Common myeloid progenitor, CD34-positive (primary cell): Measurements from ENCODE around the gene ZBTB16.

Experiments
- CTCF ChIA-PET: fragments of 350-600 bp; sonication (Branson Sonifier 250); formaldehyde crosslinking; loops from one replicate; lab custom pipeline; 2021; ENCODE audit warnings: antibody characterized with exemption; lab: Charles Lee
- POLR2A ChIA-PET: fragments of 350-600 bp; sonication (Branson Sonifier 250); formaldehyde crosslinking; loops from one replicate; lab custom pipeline; 2021; ENCODE audit warnings: antibody characterized with exemption; lab: Charles Lee
- DNase-seq, 3 donors: peaks; one replicate each; pipeline versions ENCODE4 v3.0.0 to v3.0.0-alpha.2; 2013
- H3K27ac ChIP-seq, 2 experiments: 1 replicate in 1 of 2; 2 replicates in 1 of 2; pipeline ENCODE4 v1.7.0; 2013; ENCODE audit warnings: inconsistent platforms in 2 of 2, low read length in 2 of 2, mild to moderate bottlenecking in 2 of 2, low read depth in 1 of 2, moderate library complexity in 1 of 2; ENCODE audit not compliant: severe bottlenecking in 2 of 2, insufficient read depth in 1 of 2, poor library complexity in 1 of 2
- H3K27me3 ChIP-seq, 5 experiments: replicated peaks in 2 of 5; 1 replicate in 3 of 5; 2 replicates in 2 of 5; pipeline versions ENCODE4 v1.6.1 to v1.7.0; 2013; ENCODE audit warnings: low read length in 4 of 5, mild to moderate bottlenecking in 2 of 5, moderate library complexity in 2 of 5, inconsistent platforms in 1 of 5; ENCODE audit not compliant: insufficient read depth in 5 of 5, control insufficient read depth in 4 of 5
- H3K36me3 ChIP-seq, 4 experiments: 1 replicate in 2 of 4; 2 replicates in 2 of 4; pipeline versions ENCODE4 v1.6.1 to v1.7.0; 2013; ENCODE audit warnings: low read length in 3 of 4, control low read depth in 1 of 4, mild to moderate bottlenecking in 1 of 4; ENCODE audit not compliant: control insufficient read depth in 4 of 4, insufficient read depth in 4 of 4
- H3K4me1 ChIP-seq, 4 experiments: 1 replicate in 3 of 4; 2 replicates in 1 of 4; pipeline versions ENCODE4 v1.6.1 to v1.7.1; 2013; ENCODE audit warnings: low read length in 3 of 4, mild to moderate bottlenecking in 3 of 4, control low read depth in 1 of 4, inconsistent platforms in 1 of 4, moderate library complexity in 1 of 4; ENCODE audit not compliant: control insufficient read depth in 4 of 4, insufficient read depth in 4 of 4; ENCODE audit errors: control extremely low read depth in 1 of 4
- H3K4me3 ChIP-seq, 7 experiments: 1 replicate in 4 of 7; 2 replicates in 3 of 7; pipeline versions ENCODE4 v1.5.1 to v1.7.0; 2013; ENCODE audit warnings: mild to moderate bottlenecking in 7 of 7, low read length in 6 of 7, moderate library complexity in 6 of 7, inconsistent platforms in 2 of 7, low read depth in 2 of 7, control low read depth in 1 of 7; ENCODE audit not compliant: insufficient read depth in 4 of 7, control insufficient read depth in 1 of 7; ENCODE audit errors: extremely low read depth in 1 of 7
- H3K9me3 ChIP-seq, 5 experiments: 1 replicate in 4 of 5; 2 replicates in 1 of 5; pipeline versions ENCODE4 v1.6.1 to v1.7.1; 2013; ENCODE audit warnings: low read length in 4 of 5, mild to moderate bottlenecking in 2 of 5, inconsistent platforms in 1 of 5, low read depth in 1 of 5, moderate library complexity in 1 of 5; ENCODE audit not compliant: control insufficient read depth in 4 of 5, insufficient read depth in 2 of 5; ENCODE audit errors: control extremely low read depth in 1 of 5
- WGBS: methylation state at CpG from one replicate; pipeline ENCODE4 v1.1.5; 2013; ENCODE audit not compliant: insufficient coverage; 5-methylcytosine and 5-hydroxymethylcytosine counted together

The ZBTB16 gene

DNA sequence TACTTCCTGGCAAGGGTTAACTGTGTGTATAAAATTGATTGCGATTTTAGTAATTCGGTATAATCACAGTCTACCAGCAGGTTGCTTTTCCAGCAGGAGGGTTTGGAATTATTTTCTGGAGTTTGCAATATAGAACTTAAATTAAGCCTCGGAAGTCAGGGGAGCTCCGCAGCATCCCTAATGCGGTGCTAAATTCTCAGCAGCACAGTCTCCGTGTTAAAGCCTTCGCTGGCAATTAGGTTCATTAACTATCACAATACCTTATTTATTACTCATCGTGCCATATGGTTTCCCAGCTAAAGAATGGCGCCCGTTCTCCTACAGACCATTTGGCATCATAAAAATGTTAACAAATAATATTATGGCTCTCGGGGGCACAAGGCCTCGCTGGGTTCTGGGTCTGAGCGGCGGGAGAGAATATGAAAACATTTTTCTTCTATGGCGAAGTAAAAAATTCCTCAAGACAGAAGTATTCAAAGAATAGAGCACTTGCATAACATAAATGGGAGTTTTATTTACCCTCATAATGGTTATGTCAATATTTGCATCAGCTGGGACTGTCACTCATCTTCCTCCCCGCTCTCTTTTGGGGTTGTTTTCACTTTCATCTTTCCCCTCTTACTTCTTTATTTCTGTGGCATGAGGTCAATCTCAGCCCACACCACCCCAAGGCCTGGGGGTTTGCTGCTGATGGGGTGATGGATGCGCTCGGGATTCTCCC lies 28.1 kb upstream of the ZBTB16 start:
- no peak overlapping the region for H3K4me3 ChIP-seq
- H3K27me3 ChIP-seq, result peaks cover 0 to 12% (median 0%) of the 10 kb centered on the region in 5 experiments
- H3K4me1 ChIP-seq, result peaks cover 0 to 7% (median 4%) of the 10 kb centered on the region in 4 experiments
- no peak for DNase-seq
- no peaks in the 10 kb centered on the region for H3K36me3 ChIP-seq
- POLR2A ChIA-PET, result no interaction called here
- H3K9me3 ChIP-seq, result no peaks in the 10 kb centered on the region
- CTCF ChIA-PET, result interaction anchor here (2.4 to 10.0 kb wide), 3 partner anchors 11 to 231 kb away, joined by 6 to 168 read pairs (median 19); no protein-coding TSS in a partner anchor
- 97% methylated on average over 9 of the region's 18 CpGs for WGBS
- no peak overlapping the region for H3K27ac ChIP-seq

DNA sequence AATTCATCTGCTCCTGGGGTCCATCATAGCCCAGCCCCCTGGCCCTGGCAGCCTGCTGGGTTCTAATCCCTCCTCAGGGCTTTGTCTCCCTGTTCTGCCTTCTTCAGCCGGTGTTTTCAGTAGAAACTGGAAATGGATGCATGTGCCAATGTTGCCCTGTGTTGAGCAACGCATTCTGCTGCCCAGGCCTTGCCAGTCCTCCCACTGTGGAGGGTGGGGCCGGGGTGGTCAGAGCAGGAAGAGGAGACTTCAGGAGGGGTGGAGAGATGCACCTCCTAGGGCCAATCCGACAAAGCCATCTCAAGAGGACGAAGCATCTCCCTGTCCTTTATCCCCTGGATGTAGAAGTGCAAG lies 27.6 kb upstream of the ZBTB16 start:
- 87% methylated on average over 3 of the region's 5 CpGs for WGBS
- POLR2A ChIA-PET, result no interaction called here
- DNase-seq, result no peak
- Histone ChIP-seq H3K27me3 (peaks cover 0 to 12% (median 0%) of the 10 kb centered on the region in 5 experiments), H3K9me3 (no peaks in the 10 kb centered on the region), H3K27ac (no peak overlapping the region), H3K4me3 (no peak overlapping the region), H3K4me1 (peaks cover 0 to 9% (median 6%) of the 10 kb centered on the region in 4 experiments), H3K36me3 (no peaks in the 10 kb centered on the region)
- CTCF ChIA-PET, result interaction anchor here (0.7 to 10.0 kb wide), 4 partner anchors 32 to 231 kb away, joined by 3 to 168 read pairs (median 129); no protein-coding TSS in a partner anchor

GRCh38 chr11:114033066-114033465 lies 26.4 kb upstream of the ZBTB16 start:
- Histone ChIP-seq H3K27me3 (peaks cover 0 to 8% (median 0%) of the 10 kb centered on the region in 5 experiments), H3K4me1 (peaks cover 0 to 9% (median 6%) of the 10 kb centered on the region in 4 experiments), H3K9me3 (no peaks in the 10 kb centered on the region), H3K27ac (no peak overlapping the region), H3K36me3 (no peaks in the 10 kb centered on the region), H3K4me3 (no peak overlapping the region)
- 94% methylated on average over 3 of the region's 5 CpGs for WGBS
- no peak for DNase-seq
- POLR2A ChIA-PET, result interaction anchor here (0.7 kb wide), 1 partner anchor 159 kb away, joined by 3 read pairs; no protein-coding TSS in a partner anchor
- CTCF ChIA-PET, result interaction anchor here (1.6 to 8.0 kb wide), 6 partner anchors 13 to 232 kb away, joined by 4 to 155 read pairs (median 28); no protein-coding TSS in a partner anchor

DNA sequence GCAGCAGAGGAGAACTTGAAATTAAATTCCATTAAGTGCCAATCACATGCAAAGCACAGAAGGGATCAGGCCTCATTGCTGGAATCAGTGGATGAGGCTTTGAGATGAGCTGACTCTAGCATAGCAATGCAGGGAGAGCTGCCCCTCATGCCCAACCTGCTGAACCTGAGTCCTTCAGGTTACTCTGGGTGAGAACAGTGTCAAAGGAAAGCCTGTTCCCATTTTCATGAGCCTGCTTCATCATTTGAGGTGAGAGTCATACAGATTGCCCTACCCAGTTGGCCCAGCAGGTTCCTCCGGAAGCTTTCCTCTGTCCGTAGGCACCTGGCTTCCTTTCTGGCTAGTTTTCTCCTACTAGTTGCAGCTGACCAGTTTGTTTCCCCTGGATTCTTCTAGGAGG lies 25.9 kb upstream of the ZBTB16 start:
- H3K27ac ChIP-seq, result no peak overlapping the region
- WGBS, result 94% methylated on average over 2 of the region's 2 CpGs
- H3K27me3 ChIP-seq, result peaks cover 0 to 8% (median 0%) of the 10 kb centered on the region in 5 experiments
- POLR2A ChIA-PET, result interaction anchor here (0.7 kb wide), 1 partner anchor 158 kb away, joined by 3 read pairs; no protein-coding TSS in a partner anchor
- no peaks in the 10 kb centered on the region for H3K9me3 ChIP-seq
- CTCF ChIA-PET, result interaction anchor here (1.0 to 8.0 kb wide), 10 partner anchors 13 to 231 kb away, joined by 3 to 155 read pairs (median 10); partner anchors contain the start of gene ZBTB16
- DNase-seq, result no peak
- H3K36me3 ChIP-seq, result no peaks in the 10 kb centered on the region
- H3K4me1 ChIP-seq, result peaks cover 0 to 9% (median 6%) of the 10 kb centered on the region in 4 experiments
- H3K4me3 ChIP-seq, result no peak overlapping the region

GRCh38 chr11:114034956-114035355 lies 24.6 kb upstream of the ZBTB16 start:
- no peaks in the 10 kb centered on the region for H3K9me3 ChIP-seq
- ChIA-PET POLR2A (no interaction called here), CTCF (interaction anchor here (1.0 to 8.0 kb wide), 18 partner anchors 9 to 231 kb away, joined by 3 to 155 read pairs (median 7); partner anchors contain the start of gene ZBTB16)
- peaks cover 0 to 9% (median 6%) of the 10 kb centered on the region in 4 experiments for H3K4me1 ChIP-seq
- DNase-seq, result no peak
- WGBS, result 98% methylated on average over 10 of the region's 11 CpGs
- H3K36me3 ChIP-seq, result no peaks in the 10 kb centered on the region
- H3K4me3 ChIP-seq, result no peak overlapping the region
- H3K27ac ChIP-seq, result no peak overlapping the region
- peaks cover 0 to 8% (median 0%) of the 10 kb centered on the region in 5 experiments for H3K27me3 ChIP-seq

DNA sequence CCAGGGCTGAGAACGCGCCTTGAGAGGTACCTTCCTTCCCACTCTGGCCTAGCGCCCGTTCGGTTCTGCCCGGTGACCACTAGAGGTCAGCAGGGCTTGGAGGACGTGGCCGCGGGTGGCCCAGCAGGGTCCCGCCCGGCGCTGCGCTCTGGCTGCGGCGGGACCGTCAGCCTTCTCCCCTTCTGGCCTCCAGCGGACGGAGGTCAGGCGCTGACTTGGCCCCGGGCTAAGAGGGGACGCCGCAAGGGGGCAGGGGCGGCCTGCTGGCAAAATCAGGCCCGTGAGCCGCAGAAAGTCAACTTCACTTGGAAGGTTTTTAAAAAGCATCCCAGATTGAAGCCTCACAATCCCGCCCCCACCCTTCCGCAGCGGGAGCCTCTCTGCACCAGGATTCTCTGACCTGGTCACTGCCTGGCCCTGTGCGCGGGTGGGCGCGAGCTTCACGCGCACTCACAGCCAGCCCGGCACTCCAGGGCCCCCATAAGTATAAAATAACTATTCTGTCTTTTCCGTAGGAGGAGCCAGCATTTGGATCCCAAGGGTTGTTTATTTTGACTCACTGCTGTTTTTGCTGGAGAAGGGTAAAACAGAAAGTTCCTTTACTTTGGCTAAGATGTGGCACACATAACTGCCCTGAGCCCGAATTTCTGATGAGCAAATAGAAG lies 23.2 kb upstream of the ZBTB16 start:
- H3K36me3 ChIP-seq, result no peaks in the 10 kb centered on the region
- H3K27ac ChIP-seq, result no peak overlapping the region
- WGBS, result 10% methylated on average over 23 of the region's 37 CpGs
- peak overlapping the region in 4 of 7 experiments; percentile 6 to 66 (median 37) for H3K4me3 ChIP-seq
- H3K27me3 ChIP-seq, result peaks cover 0 to 4% (median 0%) of the 10 kb centered on the region in 5 experiments
- POLR2A ChIA-PET, result no interaction called here
- peaks cover 0 to 9% (median 6%) of the 10 kb centered on the region in 4 experiments for H3K4me1 ChIP-seq
- CTCF ChIA-PET, result interaction anchor here (0.8 to 8.0 kb wide), 24 partner anchors 10 to 230 kb away, joined by 3 to 155 read pairs (median 5); partner anchors contain the start of gene ZBTB16
- no peaks in the 10 kb centered on the region for H3K9me3 ChIP-seq
- DNase-seq, result peak; percentile 73 to 76 (median 75)
